ENCODE results near the gene FOXA2. TPM values are rescaled to one million over a fixed set of nuclear protein-coding genes. Genes with fewer than 3 reads are reported as not detected.

FOXA2 gene
- total and polyA plus RNA-seq, 3 experiments from 2014 or later = not detected

DNA sequence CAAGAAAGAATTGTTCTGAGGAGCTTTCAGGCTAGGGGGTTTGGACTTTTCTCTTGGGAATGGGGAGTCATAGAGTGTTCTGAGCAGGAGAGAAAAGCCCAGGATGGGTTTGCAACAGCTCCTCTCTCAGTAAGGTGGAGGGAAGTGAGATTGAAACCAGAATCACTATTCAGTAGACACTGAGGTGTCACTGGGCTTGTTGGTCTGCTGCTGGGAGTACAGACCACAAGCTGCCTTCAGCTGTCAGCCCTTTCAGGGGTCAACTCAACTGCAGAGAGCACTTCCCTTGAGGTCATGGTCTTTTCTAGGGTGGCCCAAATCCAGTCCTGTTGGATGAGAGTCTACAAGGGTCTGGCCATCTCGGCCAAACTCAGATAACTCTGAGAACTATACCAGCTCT is 12.9 kb upstream of the FOXA2 start:
- H3K27ac Mint-ChIP-seq = no peak overlapping the region
- H3K4me1 ChIP-seq (ENCODE audit: insufficient read depth, low read length) = no peaks in the 10 kb centered on the region
- H3K9me3 ChIP-seq (ENCODE audit: low read length) = no peaks in the 10 kb centered on the region
- peaks cover 0 to 7% (median 2%) of the 10 kb centered on the region in 5 donors for H3K9me3 Mint-ChIP-seq
- H3K27me3 Mint-ChIP-seq = no peaks in the 10 kb centered on the region
- CTCF ChIA-PET = no interaction called here
- no peak overlapping the region for H3K4me3 ChIP-seq (ENCODE audit: low read length)
- no peaks in the 10 kb centered on the region for H3K27me3 ChIP-seq (ENCODE audit: insufficient read depth, low read length, poor library complexity, severe bottlenecking)
- no peaks in the 10 kb centered on the region for H3K4me1 Mint-ChIP-seq
- POLR2A ChIA-PET = no interaction called here
- no peaks in the 10 kb centered on the region for H3K36me3 Mint-ChIP-seq
- no peak overlapping the region for H3K4me3 Mint-ChIP-seq
- no peak for DNase-seq
- no peak overlapping the region for H3K27ac ChIP-seq (ENCODE audit: low read depth, low read length)
- H3K36me3 ChIP-seq (ENCODE audit: insufficient read depth, low read length) = no peaks in the 10 kb centered on the region

DNA sequence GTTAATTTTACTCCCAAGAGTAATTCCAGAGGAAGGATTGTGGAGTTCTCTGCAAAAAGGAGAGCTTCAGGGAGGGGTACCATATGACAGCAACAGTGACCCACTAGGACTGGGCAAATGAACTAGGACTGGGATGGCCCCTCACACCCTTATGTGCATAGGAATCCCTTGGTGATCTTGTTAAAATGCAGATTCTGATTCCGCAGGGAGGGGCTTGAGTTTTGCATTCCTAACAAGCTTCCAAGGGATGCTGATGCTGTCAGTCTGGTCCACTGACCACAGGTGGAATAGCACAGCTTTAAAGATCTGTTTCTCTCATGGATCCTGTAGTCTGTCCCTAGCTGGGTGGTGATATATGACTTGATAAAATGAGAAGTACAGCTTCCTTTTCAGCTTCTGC is 6.3 kb upstream of the FOXA2 start:
- POLR2A ChIA-PET = no interaction called here

GRCh38 chr20:22586645-22587310 is 2.4 kb upstream of the FOXA2 start:
- POLR2A ChIA-PET = no interaction called here
- Mint-ChIP-seq H3K4me3 (no peak overlapping the region), H3K27me3 (peaks cover 21 to 35% of the 10 kb centered on the region in 2 donors), H3K4me1 (peaks cover 0 to under 1% (median 0%) of the 10 kb centered on the region in 3 donors), H3K9me3 (peaks cover 0 to 12% (median 6%) of the 10 kb centered on the region in 5 donors), H3K27ac (no peak overlapping the region), H3K36me3 (no peaks in the 10 kb centered on the region)
- Histone ChIP-seq H3K4me3 (ENCODE audit: low read length) (no peak overlapping the region), H3K4me1 (ENCODE audit: insufficient read depth, low read length) (no peaks in the 10 kb centered on the region), H3K27me3 (ENCODE audit: insufficient read depth, low read length, poor library complexity, severe bottlenecking) (no peaks in the 10 kb centered on the region), H3K36me3 (ENCODE audit: insufficient read depth, low read length) (no peaks in the 10 kb centered on the region), H3K9me3 (ENCODE audit: low read length) (no peaks in the 10 kb centered on the region), H3K27ac (ENCODE audit: low read depth, low read length) (no peak overlapping the region)
- no peak for DNase-seq
- CTCF ChIA-PET = no interaction called here

More for the DNA sequence above, 6.3 kb upstream of the FOXA2 start:
- Histone ChIP-seq H3K27ac (ENCODE audit: low read depth, low read length) (no peak overlapping the region), H3K9me3 (ENCODE audit: low read length) (no peaks in the 10 kb centered on the region), H3K4me3 (ENCODE audit: low read length) (no peak overlapping the region), H3K4me1 (ENCODE audit: insufficient read depth, low read length) (no peaks in the 10 kb centered on the region), H3K36me3 (ENCODE audit: insufficient read depth, low read length) (no peaks in the 10 kb centered on the region), H3K27me3 (ENCODE audit: insufficient read depth, low read length, poor library complexity, severe bottlenecking) (no peaks in the 10 kb centered on the region)
- H3K4me1 Mint-ChIP-seq = no peaks in the 10 kb centered on the region
- no peaks in the 10 kb centered on the region for H3K36me3 Mint-ChIP-seq
- peaks cover 12 to 18% of the 10 kb centered on the region in 2 donors for H3K27me3 Mint-ChIP-seq
- no peak overlapping the region for H3K4me3 Mint-ChIP-seq
- H3K27ac Mint-ChIP-seq = no peak overlapping the region
- no peak for DNase-seq
- peaks cover 0 to 8% (median 4%) of the 10 kb centered on the region in 5 donors for H3K9me3 Mint-ChIP-seq
- CTCF ChIA-PET = no interaction called here

GRCh38 chr20:22585786-22586493 is 1.6 kb upstream of the FOXA2 start:
- DNase-seq = no peak
- H3K27ac Mint-ChIP-seq = no peak overlapping the region
- H3K27ac ChIP-seq (ENCODE audit: low read depth, low read length) = no peak overlapping the region
- no peak overlapping the region for H3K4me3 ChIP-seq (ENCODE audit: low read length)
- no peaks in the 10 kb centered on the region for H3K36me3 ChIP-seq (ENCODE audit: insufficient read depth, low read length)
- H3K27me3 ChIP-seq (ENCODE audit: insufficient read depth, low read length, poor library complexity, severe bottlenecking) = no peaks in the 10 kb centered on the region
- H3K4me3 Mint-ChIP-seq = no peak overlapping the region
- H3K9me3 ChIP-seq (ENCODE audit: low read length) = no peaks in the 10 kb centered on the region
- CTCF ChIA-PET = no interaction called here
- POLR2A ChIA-PET = no interaction called here
- peaks cover 0 to 1% (median 0%) of the 10 kb centered on the region in 3 donors for H3K4me1 Mint-ChIP-seq
- peaks cover 0 to 20% (median 9%) of the 10 kb centered on the region in 5 donors for H3K9me3 Mint-ChIP-seq
- H3K4me1 ChIP-seq (ENCODE audit: insufficient read depth, low read length) = no peaks in the 10 kb centered on the region
- H3K27me3 Mint-ChIP-seq = peaks cover 29 to 43% of the 10 kb centered on the region in 2 donors
- no peaks in the 10 kb centered on the region for H3K36me3 Mint-ChIP-seq

- no peaks in the 10 kb centered on the region for H3K9me3 ChIP-seq (ENCODE audit: low read length)
- CTCF ChIA-PET = no interaction called here
- Mint-ChIP-seq H3K27me3 (peaks cover 36 to 51% of the 10 kb centered on the region in 2 donors), H3K27ac (no peak overlapping the region), H3K36me3 (no peaks in the 10 kb centered on the region), H3K4me1 (peaks cover 0 to 1% (median 0%) of the 10 kb centered on the region in 3 donors), H3K4me3 (no peak overlapping the region), H3K9me3 (peaks cover 0 to 27% (median 10%) of the 10 kb centered on the region in 5 donors)
- no peak for DNase-seq
- H3K36me3 ChIP-seq (ENCODE audit: insufficient read depth, low read length) = no peaks in the 10 kb centered on the region
- no peaks in the 10 kb centered on the region for H3K27me3 ChIP-seq (ENCODE audit: insufficient read depth, low read length, poor library complexity, severe bottlenecking)
- POLR2A ChIA-PET = no interaction called here
- no peak overlapping the region for H3K4me3 ChIP-seq (ENCODE audit: low read length)
- no peaks in the 10 kb centered on the region for H3K4me1 ChIP-seq (ENCODE audit: insufficient read depth, low read length)
- no peak overlapping the region for H3K27ac ChIP-seq (ENCODE audit: low read depth, low read length)
These were observed 782 bp upstream of the FOXA2 start for GRCh38 chr20:22584922-22585785.

- Mint-ChIP-seq H3K9me3 (peaks cover 0 to 30% (median 12%) of the 10 kb centered on the region in 5 donors), H3K36me3 (no peaks in the 10 kb centered on the region), H3K27ac (no peak overlapping the region), H3K4me3 (no peak overlapping the region), H3K27me3 (peaks cover 44 to 56% of the 10 kb centered on the region in 2 donors), H3K4me1 (peaks cover 0 to 1% (median 0%) of the 10 kb centered on the region in 3 donors)
- Histone ChIP-seq H3K27ac (ENCODE audit: low read depth, low read length) (no peak overlapping the region), H3K9me3 (ENCODE audit: low read length) (no peaks in the 10 kb centered on the region), H3K4me1 (ENCODE audit: insufficient read depth, low read length) (no peaks in the 10 kb centered on the region), H3K36me3 (ENCODE audit: insufficient read depth, low read length) (no peaks in the 10 kb centered on the region), H3K4me3 (ENCODE audit: low read length) (no peak overlapping the region), H3K27me3 (ENCODE audit: insufficient read depth, low read length, poor library complexity, severe bottlenecking) (no peaks in the 10 kb centered on the region)
- CTCF ChIA-PET = no interaction called here
- DNase-seq = no peak
- POLR2A ChIA-PET = no interaction called here
These were observed 425 bp downstream of the FOXA2 start for GRCh38 chr20:22583773-22584521.

DNA sequence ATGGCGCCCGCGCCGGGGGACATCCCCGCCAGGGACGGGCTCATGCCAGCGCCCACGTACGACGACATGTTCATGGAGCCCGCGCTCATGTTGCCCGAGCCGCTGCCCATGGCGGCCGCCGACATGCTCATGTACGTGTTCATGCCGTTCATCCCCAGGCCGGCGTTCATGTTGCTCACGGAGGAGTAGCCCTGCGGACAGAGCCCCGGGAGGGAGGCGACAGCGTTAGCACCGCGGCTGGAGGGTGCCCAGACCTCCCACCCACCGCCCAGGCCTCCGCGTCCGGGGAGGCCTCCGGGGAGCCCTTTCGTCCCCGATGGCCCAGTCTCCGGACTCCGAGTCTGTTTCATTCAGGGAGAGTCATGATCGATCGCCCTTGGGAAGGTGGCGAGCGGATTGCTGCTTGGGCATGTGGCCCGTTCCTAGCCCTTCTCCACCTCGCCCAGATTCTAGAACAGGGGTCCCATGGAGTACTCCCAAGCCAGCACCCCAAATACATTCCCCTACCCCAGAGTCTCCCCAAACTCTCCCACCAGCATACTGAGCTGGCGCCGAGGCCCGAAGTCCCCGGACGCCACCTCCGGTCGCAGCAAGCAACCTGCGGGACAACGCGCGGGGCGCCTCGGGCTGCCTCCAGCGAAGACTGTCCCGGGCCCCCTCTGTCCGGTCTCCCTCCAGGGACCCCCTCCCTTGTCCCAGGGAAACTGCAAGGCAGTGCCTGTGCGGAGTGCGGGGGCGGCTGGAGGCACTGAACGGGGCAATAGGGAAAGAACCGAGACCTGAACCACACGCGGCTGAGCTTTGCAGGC is 1.2 kb downstream of the FOXA2 start:
- no peak for DNase-seq
- Histone ChIP-seq H3K36me3 (ENCODE audit: insufficient read depth, low read length) (no peaks in the 10 kb centered on the region), H3K9me3 (ENCODE audit: low read length) (no peaks in the 10 kb centered on the region), H3K4me1 (ENCODE audit: insufficient read depth, low read length) (no peaks in the 10 kb centered on the region), H3K27ac (ENCODE audit: low read depth, low read length) (no peak overlapping the region), H3K27me3 (ENCODE audit: insufficient read depth, low read length, poor library complexity, severe bottlenecking) (no peaks in the 10 kb centered on the region), H3K4me3 (ENCODE audit: low read length) (no peak overlapping the region)
- no peaks in the 10 kb centered on the region for H3K36me3 Mint-ChIP-seq
- CTCF ChIA-PET = no interaction called here
- H3K27me3 Mint-ChIP-seq = peaks cover 49 to 62% of the 10 kb centered on the region in 2 donors
- H3K27ac Mint-ChIP-seq = no peak overlapping the region
- POLR2A ChIA-PET = no interaction called here
- peaks cover 0 to 1% (median 0%) of the 10 kb centered on the region in 3 donors for H3K4me1 Mint-ChIP-seq
- H3K9me3 Mint-ChIP-seq = peaks cover 0 to 34% (median 16%) of the 10 kb centered on the region in 5 donors
- no peak overlapping the region for H3K4me3 Mint-ChIP-seq

Data from CD8-positive, alpha-beta memory T cell (primary cell).